HEK293 (cell line): ENCODE results near the gene C19orf38.

Experiments used
- GLIS2 ChIP-seq: fragments of 450-650 bp; formaldehyde crosslinking; IDR thresholded peaks from 2 replicates; pipeline ENCODE4 v1.5.1; 2016; ENCODE audit warnings: missing biosample characterization, missing genetic modification characterization
- HOXD13 ChIP-seq: sonication (generic); formaldehyde crosslinking; IDR thresholded peaks from 2 replicates; pipeline ENCODE4 v1.8.0; 2022; ENCODE audit warnings: missing genetic modification reagents, borderline replicate concordance
- ZNF239 ChIP-seq: fragments of 450-650 bp; formaldehyde crosslinking; IDR thresholded peaks from 2 replicates; pipeline ENCODE4 v1.5.1; 2016; ENCODE audit warnings: missing biosample characterization, missing genetic modification characterization
- ZNF274 ChIP-seq, 2 experiments: fragments of 200-500 bp in 1 of 2; fragments of 450-650 bp in 1 of 2; sonication (Bioruptor generic) in 1 of 2; formaldehyde crosslinking in 1 of 2; IDR thresholded peaks; 2 replicates each; pipeline versions ENCODE4 v1.5.1 to v1.6.1; 2014 to 2016; ENCODE audit warnings: borderline replicate concordance in 1 of 2, inconsistent platforms in 1 of 2, low read length in 1 of 2, missing biosample characterization in 1 of 2, missing genetic modification characterization in 1 of 2
- ZNF280D ChIP-seq: fragments of 450-650 bp; formaldehyde crosslinking; IDR thresholded peaks from 2 replicates; pipeline ENCODE4 v1.5.1; 2016; ENCODE audit warnings: missing biosample characterization, missing genetic modification characterization
- ZNF501 ChIP-seq: fragments of 450-650 bp; formaldehyde crosslinking; IDR thresholded peaks from 2 replicates; pipeline ENCODE4 v1.5.1; 2016; ENCODE audit warnings: missing biosample characterization, missing genetic modification characterization
- ZNF544 ChIP-seq: fragments of 450-650 bp; formaldehyde crosslinking; IDR thresholded peaks from 2 replicates; pipeline ENCODE4 v1.5.0; 2017; ENCODE audit warnings: missing biosample characterization, missing genetic modification characterization
- ZNF558 ChIP-seq: fragments of 450-650 bp; formaldehyde crosslinking; IDR thresholded peaks from 2 replicates; pipeline ENCODE4 v1.5.1; 2016; ENCODE audit warnings: missing biosample characterization, missing genetic modification characterization
- ZNF664 ChIP-seq: fragments of 450-650 bp; formaldehyde crosslinking; IDR thresholded peaks from 2 replicates; pipeline ENCODE4 v1.5.1; 2016; ENCODE audit warnings: missing biosample characterization, missing genetic modification characterization
- TF ChIP-seq, protein P1 (sequence below): fragments of 450-650 bp; formaldehyde crosslinking; IDR thresholded peaks from 2 replicates; pipeline ENCODE4 v1.5.1; 2016; ENCODE audit warnings: missing biosample characterization, missing genetic modification characterization
- TF ChIP-seq, protein P2 (sequence below): fragments of 450-650 bp; formaldehyde crosslinking; IDR thresholded peaks from 2 replicates; pipeline ENCODE4 v1.5.1; 2016; ENCODE audit warnings: missing biosample characterization, missing genetic modification characterization

GRCh38 chr19:10874024-10874423 lies 25.8 kb downstream of the C19orf38 start:
- TF ChIP-seq GLIS2 (tag by site-specific recombination) (no peak), ZNF544 (no peak), ZNF280D (no peak), ZNF239 (no peak), ZNF501 (tag by site-specific recombination) (no peak), ZNF558 (tag by site-specific recombination) (no peak), ZNF274 (IDR thresholded peaks at IDR 0.05; ENCODE audit: low read length) (no peak), ZNF274 (tag by site-specific recombination; IDR thresholded peaks at IDR 0.05; ENCODE audit: borderline replicate concordance) (no peak), ZNF664 (tag by site-specific recombination) (no peak), HOXD13 (no peak)
- TF ChIP-seq, protein P1, sequence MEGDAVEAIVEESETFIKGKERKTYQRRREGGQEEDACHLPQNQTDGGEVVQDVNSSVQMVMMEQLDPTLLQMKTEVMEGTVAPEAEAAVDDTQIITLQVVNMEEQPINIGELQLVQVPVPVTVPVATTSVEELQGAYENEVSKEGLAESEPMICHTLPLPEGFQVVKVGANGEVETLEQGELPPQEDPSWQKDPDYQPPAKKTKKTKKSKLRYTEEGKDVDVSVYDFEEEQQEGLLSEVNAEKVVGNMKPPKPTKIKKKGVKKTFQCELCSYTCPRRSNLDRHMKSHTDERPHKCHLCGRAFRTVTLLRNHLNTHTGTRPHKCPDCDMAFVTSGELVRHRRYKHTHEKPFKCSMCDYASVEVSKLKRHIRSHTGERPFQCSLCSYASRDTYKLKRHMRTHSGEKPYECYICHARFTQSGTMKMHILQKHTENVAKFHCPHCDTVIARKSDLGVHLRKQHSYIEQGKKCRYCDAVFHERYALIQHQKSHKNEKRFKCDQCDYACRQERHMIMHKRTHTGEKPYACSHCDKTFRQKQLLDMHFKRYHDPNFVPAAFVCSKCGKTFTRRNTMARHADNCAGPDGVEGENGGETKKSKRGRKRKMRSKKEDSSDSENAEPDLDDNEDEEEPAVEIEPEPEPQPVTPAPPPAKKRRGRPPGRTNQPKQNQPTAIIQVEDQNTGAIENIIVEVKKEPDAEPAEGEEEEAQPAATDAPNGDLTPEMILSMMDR (tag by site-specific recombination) = no peak
- TF ChIP-seq, protein P2, sequence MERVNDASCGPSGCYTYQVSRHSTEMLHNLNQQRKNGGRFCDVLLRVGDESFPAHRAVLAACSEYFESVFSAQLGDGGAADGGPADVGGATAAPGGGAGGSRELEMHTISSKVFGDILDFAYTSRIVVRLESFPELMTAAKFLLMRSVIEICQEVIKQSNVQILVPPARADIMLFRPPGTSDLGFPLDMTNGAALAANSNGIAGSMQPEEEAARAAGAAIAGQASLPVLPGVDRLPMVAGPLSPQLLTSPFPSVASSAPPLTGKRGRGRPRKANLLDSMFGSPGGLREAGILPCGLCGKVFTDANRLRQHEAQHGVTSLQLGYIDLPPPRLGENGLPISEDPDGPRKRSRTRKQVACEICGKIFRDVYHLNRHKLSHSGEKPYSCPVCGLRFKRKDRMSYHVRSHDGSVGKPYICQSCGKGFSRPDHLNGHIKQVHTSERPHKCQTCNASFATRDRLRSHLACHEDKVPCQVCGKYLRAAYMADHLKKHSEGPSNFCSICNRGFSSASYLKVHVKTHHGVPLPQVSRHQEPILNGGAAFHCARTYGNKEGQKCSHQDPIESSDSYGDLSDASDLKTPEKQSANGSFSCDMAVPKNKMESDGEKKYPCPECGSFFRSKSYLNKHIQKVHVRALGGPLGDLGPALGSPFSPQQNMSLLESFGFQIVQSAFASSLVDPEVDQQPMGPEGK (tag by site-specific recombination) = no peak
